Measurements from ENCODE around the gene KDM5B.

KDM5B gene

GRCh38 chr1:202794051-202794740 is 14.0 kb downstream of the KDM5B start:
- Histone ChIP-seq H3K4me3 (ENCODE audit: low read depth, low read length) (no peak overlapping the region), H3K27me3 (ENCODE audit: insufficient read depth, low read depth, severe bottlenecking) (no peaks in the 10 kb centered on the region), H3K27ac (no peak overlapping the region), H3K9me3 (ENCODE audit: severe bottlenecking) (no peaks in the 10 kb centered on the region), H3K36me3 (peaks cover 11% of the 10 kb centered on the region)
- no peak for TF ChIP-seq CTCF (IDR thresholded peaks at IDR 0.05; ENCODE audit: low read depth, low read length)
- DNase-seq = no peak

GRCh38 chr1:202791077-202791747 is 17.0 kb downstream of the KDM5B start:
- Histone ChIP-seq H3K27me3 (ENCODE audit: insufficient read depth, low read depth, severe bottlenecking) (no peaks in the 10 kb centered on the region), H3K36me3 (peaks cover 4% of the 10 kb centered on the region), H3K9me3 (ENCODE audit: severe bottlenecking) (no peaks in the 10 kb centered on the region), H3K27ac (no peak overlapping the region), H3K4me3 (ENCODE audit: low read depth, low read length) (no peak overlapping the region)
- TF ChIP-seq CTCF (IDR thresholded peaks at IDR 0.05; ENCODE audit: low read depth, low read length) = no peak
- DNase-seq = no peak

- Histone ChIP-seq H3K4me3 (ENCODE audit: low read depth, low read length) (no peak overlapping the region), H3K27me3 (ENCODE audit: insufficient read depth, low read depth, severe bottlenecking) (no peaks in the 10 kb centered on the region), H3K9me3 (ENCODE audit: severe bottlenecking) (no peaks in the 10 kb centered on the region), H3K36me3 (no peaks in the 10 kb centered on the region; the same call in 1 of the 2 replicates), H3K27ac (no peak overlapping the region)
- DNase-seq = no peak
- no peak for TF ChIP-seq CTCF (IDR thresholded peaks at IDR 0.05; ENCODE audit: low read depth, low read length)
Observed at GRCh38 chr1:202788800-202789199, 19.4 kb downstream of the KDM5B start.

- Histone ChIP-seq H3K27me3 (ENCODE audit: insufficient read depth, low read depth, severe bottlenecking) (no peaks in the 10 kb centered on the region), H3K9me3 (ENCODE audit: severe bottlenecking) (no peaks in the 10 kb centered on the region), H3K27ac (no peak overlapping the region), H3K4me3 (ENCODE audit: low read depth, low read length) (no peak overlapping the region), H3K36me3 (no peaks in the 10 kb centered on the region; the same call in 1 of the 2 replicates)
- no peak for DNase-seq
- TF ChIP-seq CTCF (IDR thresholded peaks at IDR 0.05; ENCODE audit: low read depth, low read length) = no peak
Observed at GRCh38 chr1:202786804-202787203, 21.4 kb downstream of the KDM5B start.

GRCh38 chr1:202781180-202781579 is 27.0 kb downstream of the KDM5B start:
- peaks cover 8% of the 10 kb centered on the region for H3K36me3 ChIP-seq
- H3K27me3 ChIP-seq (ENCODE audit: insufficient read depth, low read depth, severe bottlenecking) = no peaks in the 10 kb centered on the region
- H3K9me3 ChIP-seq (ENCODE audit: severe bottlenecking) = no peaks in the 10 kb centered on the region
- no peak for DNase-seq
- H3K4me3 ChIP-seq (ENCODE audit: low read depth, low read length) = no peak overlapping the region
- TF ChIP-seq CTCF (IDR thresholded peaks at IDR 0.05; ENCODE audit: low read depth, low read length) = no peak
- no peak overlapping the region for H3K27ac ChIP-seq
